HG03025 (cell line): Measurements from ENCODE around the gene ITGA7.
"Not testable (repeated sequence)": the region's sequence is repeated elsewhere in the genome, so short reads cannot be mapped to it uniquely, and the experiment has no call there.

ENCODE experiments used
- ATAC-seq: cut with Tn5 transposase; IDR thresholded peaks from one replicate; pipeline ENCODE4 v1.9.1; 2021; ENCODE audit warnings: mild to moderate bottlenecking, moderate library complexity; ENCODE audit not compliant: unreplicated experiment, low FRiP score

ITGA7 gene

DNA sequence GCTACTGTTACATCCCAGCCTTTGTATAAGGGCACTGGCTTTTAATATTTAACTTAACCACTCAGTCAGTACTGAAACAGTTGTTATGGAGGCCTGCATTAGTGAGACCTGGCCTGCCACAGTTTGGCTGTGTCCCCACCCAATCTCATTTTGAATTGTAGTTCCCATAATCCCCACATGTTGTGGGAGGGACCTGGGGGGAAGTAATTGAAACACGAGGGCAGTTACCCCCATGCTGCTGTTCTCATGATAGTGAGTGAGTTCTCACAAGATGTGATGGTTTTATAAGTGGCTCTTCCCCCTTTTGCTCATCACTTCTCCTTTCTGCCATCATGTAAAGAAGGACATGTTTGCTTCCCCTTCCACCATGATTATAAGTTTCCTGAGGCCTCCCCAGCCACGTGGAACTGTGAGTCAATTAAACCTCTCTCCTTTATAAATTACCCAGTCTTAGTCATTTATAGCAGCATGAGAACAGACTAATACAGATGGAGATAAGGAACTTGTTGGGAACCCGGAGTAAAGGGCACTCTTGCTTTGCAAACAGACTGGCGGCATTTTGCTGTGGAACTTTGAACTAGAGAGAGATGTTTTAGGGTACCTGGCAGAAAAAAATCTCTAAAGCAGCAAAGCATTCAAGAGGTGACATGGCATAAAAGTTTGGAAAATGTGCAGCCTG lies 56.9 kb downstream of the ITGA7 start:
- ATAC-seq: not testable (repeated sequence)

- no peak for ATAC-seq
These were observed 60.7 kb downstream of the ITGA7 start for GRCh38 chr12:55647027-55647426.

GRCh38 chr12:55644591-55644990 lies 63.1 kb downstream of the ITGA7 start:
- ATAC-seq: no peak

- ATAC-seq: no peak
These were observed 65.0 kb downstream of the ITGA7 start for GRCh38 chr12:55642669-55643068.

DNA sequence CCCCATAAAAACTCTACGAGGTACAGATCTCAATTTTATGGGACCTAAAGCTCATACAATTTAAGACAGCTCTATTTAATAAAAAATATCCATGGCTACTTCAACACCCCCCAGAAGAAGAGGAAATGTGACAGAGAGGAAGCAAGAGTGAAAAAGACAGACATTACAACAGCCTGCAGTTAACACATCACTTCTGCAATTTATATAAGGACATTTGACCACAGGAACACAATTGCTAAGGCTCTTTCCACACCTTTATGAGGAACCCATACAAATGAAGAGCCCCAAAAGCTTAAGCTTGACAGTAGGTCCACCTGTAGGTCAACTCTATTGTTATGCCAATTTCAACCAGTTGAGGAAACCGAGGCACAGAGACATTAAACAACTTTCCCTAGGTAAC lies 65.4 kb downstream of the ITGA7 start:
- peak; percentile 47 for ATAC-seq

GRCh38 chr12:55641595-55641994 lies 66.1 kb downstream of the ITGA7 start:
- no peak for ATAC-seq

DNA sequence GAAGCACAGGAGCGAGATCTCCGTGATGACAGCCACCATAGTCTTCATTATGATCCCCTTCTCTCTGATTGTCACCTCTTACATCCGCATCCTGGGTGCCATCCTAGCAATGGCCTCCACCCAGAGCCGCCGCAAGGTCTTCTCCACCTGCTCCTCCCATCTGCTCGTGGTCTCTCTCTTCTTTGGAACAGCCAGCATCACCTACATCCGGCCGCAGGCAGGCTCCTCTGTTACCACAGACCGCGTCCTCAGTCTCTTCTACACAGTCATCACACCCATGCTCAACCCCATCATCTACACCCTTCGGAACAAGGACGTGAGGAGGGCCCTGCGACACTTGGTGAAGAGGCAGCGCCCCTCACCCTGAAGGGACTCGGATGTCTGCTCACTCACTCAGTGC lies 70.2 kb downstream of the ITGA7 start:
- no peak for ATAC-seq

DNA sequence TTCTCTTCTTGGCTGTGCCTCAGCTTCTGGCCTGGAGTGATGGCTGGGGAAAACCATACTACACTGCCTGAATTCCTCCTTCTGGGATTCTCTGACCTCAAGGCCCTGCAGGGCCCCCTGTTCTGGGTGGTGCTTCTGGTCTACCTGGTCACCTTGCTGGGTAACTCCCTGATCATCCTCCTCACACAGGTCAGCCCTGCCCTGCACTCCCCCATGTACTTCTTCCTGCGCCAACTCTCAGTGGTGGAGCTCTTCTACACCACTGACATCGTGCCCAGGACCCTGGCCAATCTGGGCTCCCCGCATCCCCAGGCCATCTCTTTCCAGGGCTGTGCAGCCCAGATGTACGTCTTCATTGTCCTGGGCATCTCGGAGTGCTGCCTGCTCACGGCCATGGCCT lies 70.9 kb downstream of the ITGA7 start, which contains the start of gene OR10P1:
Gene OR10P1, plus strand, starts transcription at position 40 of the 400 bp plus-strand sequence. Its CDS starts 0 bp downstream, at position 40.
- no peak for ATAC-seq

DNA sequence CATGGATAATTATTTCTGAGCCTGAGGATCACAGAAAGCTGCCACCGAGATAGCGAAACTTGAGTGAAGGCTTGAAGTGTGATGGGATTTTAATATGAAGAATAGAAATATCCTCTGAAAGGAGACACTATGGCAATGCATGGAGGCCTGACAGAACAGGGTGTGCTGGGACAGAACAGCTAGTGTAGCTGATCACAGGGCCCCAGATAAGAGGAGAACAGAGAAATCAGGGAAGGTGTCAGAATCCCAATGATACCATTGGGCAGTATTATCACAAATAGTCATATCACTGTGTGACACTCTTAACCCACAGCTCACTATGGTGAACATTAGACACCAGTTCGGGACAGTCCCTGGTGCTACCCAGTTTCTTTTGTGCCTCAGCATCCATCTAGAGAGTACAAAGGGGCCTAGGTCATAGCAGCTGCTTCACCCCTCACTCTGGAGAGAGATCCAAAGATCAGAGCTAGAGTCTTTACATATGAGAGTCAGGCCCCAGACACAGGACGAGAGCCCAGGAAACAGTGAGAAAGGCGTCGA lies 71.5 kb downstream of the ITGA7 start:
- no peak for ATAC-seq
